Prostate gland (tissue), 2 donors: ENCODE data around the gene SLC35B3. TPM values are rescaled to one million over a fixed set of nuclear protein-coding genes. Genes with fewer than 3 reads are reported as not detected.

Experiments used
- DNase-seq: peaks from one replicate; pipeline ENCODE4 v3.0.0-alpha.2; 2019; ENCODE audit warnings: low spot score
- H3K27ac ChIP-seq, 2 donors: fragments of 200-600 bp; sonication (generic); 2 replicates each; pipeline ENCODE4 v1.5.1; 2017 to 2019
- H3K27me3 ChIP-seq: fragments of 200-600 bp; sonication (generic); replicated peaks from 2 replicates; pipeline ENCODE4 v1.5.1; 2019; ENCODE audit not compliant: insufficient read depth
- H3K36me3 ChIP-seq, 2 donors: fragments of 200-600 bp; sonication (generic); 1 replicate in 1 of 2; 2 replicates in 1 of 2; pipeline versions ENCODE4 v1.5.1 to v1.8.1; 2017 to 2019
- H3K4me1 ChIP-seq: fragments of 200-600 bp; sonication (generic); replicated peaks from 2 replicates; pipeline ENCODE4 v1.5.1; 2019
- H3K4me3 ChIP-seq, 2 donors: fragments of 200-600 bp; sonication (generic); 2 replicates each; pipeline ENCODE4 v1.5.1; 2017 to 2019
- H3K9me3 ChIP-seq: fragments of 200-600 bp; sonication (generic); 2 replicates; pipeline ENCODE4 v1.5.1; 2017
- CTCF ChIP-seq, 4 experiments: fragments of 200-600 bp in 2 of 4; fragments of 450-650 bp in 2 of 4; sonication (generic) in 2 of 4; IDR thresholded peaks; 1 replicate in 3 of 4; 2 replicates in 1 of 4; pipeline ENCODE4 v1.5.1; 2016 to 2019; ENCODE audit warnings: antibody characterized with exemption in 4 of 4, mild to moderate bottlenecking in 2 of 4, moderate library complexity in 2 of 4
- POLR2A ChIP-seq: fragments of 450-650 bp; IDR thresholded peaks from one replicate; pipeline ENCODE4 v1.6.1; 2016; ENCODE audit warnings: antibody characterized with exemption, mild to moderate bottlenecking
- POLR2AphosphoS5 ChIP-seq: sonication (generic); formaldehyde crosslinking; IDR thresholded peaks from one replicate; pipeline ENCODE4 v1.6.1; 2017; ENCODE audit warnings: antibody characterized with exemption
- WGBS: methylation state at CpG from one replicate; pipeline ENCODE4 v1.1.5; 2018; 5-methylcytosine and 5-hydroxymethylcytosine counted together
- intact Hi-C: fragments of 100-400 bp; cut with DNase I; formaldehyde crosslinking; loops from one replicate; pipeline ENCODE4 v1.14.2; 2022
- total RNA-seq, 2 donors: library from RNA; depleted of rRNA; stranded (reverse); fragments of >200 nt; gene quantifications; one replicate each; pipeline ENCODE4 v1.1.0, GENCODE V29; 2016

The SLC35B3 gene
- total RNA-seq, 2 donors from 2014 or later = 12.3 to 16.9 TPM

GRCh38 chr6:8442150-8442549, 6.8 kb upstream of the SLC35B3 start:
- 58% methylated on average over 1 of the region's 1 CpG for WGBS
- Histone ChIP-seq H3K27me3 (no peaks in the 10 kb centered on the region), H3K9me3 (no peaks in the 10 kb centered on the region), H3K4me1 (no peaks in the 10 kb centered on the region), H3K27ac (no peak overlapping the region), H3K4me3 (no peak overlapping the region), H3K36me3 (no peaks in the 10 kb centered on the region)
- no peak for TF ChIP-seq CTCF (IDR thresholded peaks at IDR 0.05)
- no peak for DNase-seq
- intact Hi-C loops = no loop called here

DNA sequence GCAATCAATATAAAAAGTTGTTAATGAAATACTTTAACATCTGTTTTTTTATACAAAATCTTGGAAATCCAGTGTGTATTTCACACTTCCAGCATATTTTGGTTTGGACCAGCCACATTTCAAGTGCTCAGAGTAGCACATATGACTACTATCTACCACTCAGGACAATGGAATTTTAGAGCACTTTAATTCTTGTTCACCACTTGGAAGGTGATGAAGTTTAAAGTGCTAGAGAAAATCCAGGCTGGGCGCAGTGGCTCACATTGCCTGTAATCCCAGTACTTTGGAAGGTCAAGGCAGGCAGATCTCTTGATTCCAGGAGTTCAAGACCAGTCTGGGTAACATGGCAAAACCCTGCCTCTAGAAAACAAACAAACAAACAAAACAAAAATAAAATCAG, 6.1 kb upstream of the SLC35B3 start:
- WGBS = 97% methylated on average over 1 of the region's 1 CpG
- no peak overlapping the region for H3K27ac ChIP-seq
- no peak for TF ChIP-seq CTCF (IDR thresholded peaks at IDR 0.05)
- TF ChIP-seq POLR2A = no peak
- no peak for TF ChIP-seq POLR2AphosphoS5
- H3K27me3 ChIP-seq = no peaks in the 10 kb centered on the region
- no peak overlapping the region for H3K4me3 ChIP-seq
- no peaks in the 10 kb centered on the region for H3K4me1 ChIP-seq
- intact Hi-C loops = no loop called here
- no peaks in the 10 kb centered on the region for H3K36me3 ChIP-seq
- no peaks in the 10 kb centered on the region for H3K9me3 ChIP-seq
- DNase-seq = no peak

- Histone ChIP-seq H3K9me3 (no peaks in the 10 kb centered on the region), H3K4me1 (no peaks in the 10 kb centered on the region), H3K4me3 (no peak overlapping the region), H3K36me3 (no peaks in the 10 kb centered on the region), H3K27me3 (no peaks in the 10 kb centered on the region), H3K27ac (no peak overlapping the region)
- intact Hi-C loops = loop anchor here (10.0 kb wide), 1 partner anchor 1045 kb away; no protein-coding TSS in a partner anchor
- 61% methylated on average over 2 of the region's 2 CpGs for WGBS
- DNase-seq = no peak
- TF ChIP-seq POLR2AphosphoS5 = no peak
- TF ChIP-seq POLR2A = no peak
- no peak for TF ChIP-seq CTCF (IDR thresholded peaks at IDR 0.05)
These were observed 4.4 kb upstream of the SLC35B3 start for GRCh38 chr6:8439601-8440268.

DNA sequence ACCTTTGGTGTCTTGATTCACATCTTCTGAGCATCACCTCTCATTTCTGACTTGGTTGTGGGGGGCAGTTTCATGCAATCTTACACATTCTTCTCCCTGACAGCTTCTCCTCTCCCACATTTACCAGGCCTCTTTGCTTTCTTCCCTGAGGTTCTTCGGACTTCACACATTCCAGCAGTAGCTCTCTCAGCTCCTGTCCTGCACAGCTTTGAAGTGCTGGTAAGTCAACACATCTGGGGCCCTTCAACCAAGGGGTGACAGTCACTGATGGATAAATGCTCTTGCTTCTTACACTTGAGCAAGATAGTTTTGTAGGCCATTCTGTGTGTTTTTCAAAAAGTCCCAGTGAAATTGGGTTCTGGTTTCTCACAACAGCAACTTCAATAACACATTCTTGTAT, 2.5 kb upstream of the SLC35B3 start:
- H3K27me3 ChIP-seq = no peaks in the 10 kb centered on the region
- no peak overlapping the region for H3K4me3 ChIP-seq
- H3K36me3 ChIP-seq = no peaks in the 10 kb centered on the region
- H3K4me1 ChIP-seq = no peaks in the 10 kb centered on the region
- 68% methylated on average over 1 of the region's 1 CpG for WGBS
- H3K27ac ChIP-seq = no peak overlapping the region
- no peaks in the 10 kb centered on the region for H3K9me3 ChIP-seq
- no peak for DNase-seq
- intact Hi-C loops = loop anchor here (10.0 kb wide), 1 partner anchor 1043 kb away; no protein-coding TSS in a partner anchor
- no peak for TF ChIP-seq POLR2AphosphoS5
- no peak for TF ChIP-seq POLR2A
- no peak for TF ChIP-seq CTCF (IDR thresholded peaks at IDR 0.05)

DNA sequence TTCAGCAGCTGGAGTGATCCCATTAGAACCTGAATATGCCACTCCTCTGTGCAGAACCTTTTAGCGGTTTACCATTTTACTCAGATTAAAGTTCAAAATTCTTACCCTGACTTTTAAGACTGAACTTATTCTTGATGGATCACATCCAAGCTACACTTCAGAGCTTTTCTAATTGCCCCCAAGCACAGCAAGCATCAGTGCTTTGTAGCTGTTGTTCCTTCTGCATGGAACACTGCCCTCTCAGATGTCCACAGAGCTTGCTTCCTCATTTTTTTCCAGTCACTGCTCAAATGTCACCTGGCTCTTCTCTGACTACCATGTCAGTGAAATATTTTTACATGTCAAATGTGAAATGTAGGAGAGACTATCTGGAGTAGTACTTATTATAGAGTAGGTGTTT, 1.6 kb upstream of the SLC35B3 start:
- Histone ChIP-seq H3K4me3 (no peak overlapping the region), H3K4me1 (no peaks in the 10 kb centered on the region), H3K36me3 (no peaks in the 10 kb centered on the region), H3K27ac (no peak overlapping the region), H3K9me3 (no peaks in the 10 kb centered on the region), H3K27me3 (no peaks in the 10 kb centered on the region)
- intact Hi-C loops = loop anchor here (10.0 kb wide), 1 partner anchor 1042 kb away; no protein-coding TSS in a partner anchor
- DNase-seq = no peak
- no peak for TF ChIP-seq POLR2AphosphoS5
- no peak for TF ChIP-seq CTCF (IDR thresholded peaks at IDR 0.05)
- no peak for TF ChIP-seq POLR2A
- WGBS = 100% methylated on average over 1 of the region's 1 CpG
